Testis (tissue), 2 donors: ENCODE data around the gene KIT.

Experiments
- POLR2A ChIP-seq: fragments of 450-650 bp; IDR thresholded peaks from one replicate; pipeline ENCODE4 v1.6.1; 2017; ENCODE audit warnings: antibody characterized with exemption, mild to moderate bottlenecking, moderate library complexity
- TF ChIP-seq, protein P1 (sequence below), 3 experiments: fragments of 450-650 bp in 2 of 3; fragments of 200-600 bp in 1 of 3; sonication (generic) in 1 of 3; IDR thresholded peaks; one replicate each; pipeline ENCODE4 v1.5.1; 2016 to 2019; ENCODE audit warnings: antibody characterized with exemption in 3 of 3, mild to moderate bottlenecking in 2 of 3, moderate library complexity in 1 of 3

DNA sequence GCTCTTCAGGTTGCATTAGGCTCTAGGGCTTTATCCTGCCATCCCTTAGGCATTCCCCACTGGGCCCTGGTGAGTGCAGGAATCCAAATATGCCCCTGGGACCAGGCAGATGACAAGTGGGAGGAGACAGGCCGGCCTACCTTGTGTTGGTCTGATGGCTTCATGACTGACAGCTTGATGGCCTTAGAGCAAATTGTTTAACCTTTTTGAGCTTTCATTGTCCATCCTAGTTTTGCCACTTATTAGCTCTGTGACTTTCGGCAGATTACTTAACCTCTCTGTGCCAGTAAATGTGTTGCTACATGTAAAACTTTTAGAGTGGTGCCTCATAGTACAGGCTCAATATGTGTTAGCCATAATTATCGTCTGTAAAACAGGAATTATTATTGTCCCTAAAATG, 4.4 kb downstream of the KIT start:
- no peak for TF ChIP-seq POLR2A
- TF ChIP-seq, protein P1, sequence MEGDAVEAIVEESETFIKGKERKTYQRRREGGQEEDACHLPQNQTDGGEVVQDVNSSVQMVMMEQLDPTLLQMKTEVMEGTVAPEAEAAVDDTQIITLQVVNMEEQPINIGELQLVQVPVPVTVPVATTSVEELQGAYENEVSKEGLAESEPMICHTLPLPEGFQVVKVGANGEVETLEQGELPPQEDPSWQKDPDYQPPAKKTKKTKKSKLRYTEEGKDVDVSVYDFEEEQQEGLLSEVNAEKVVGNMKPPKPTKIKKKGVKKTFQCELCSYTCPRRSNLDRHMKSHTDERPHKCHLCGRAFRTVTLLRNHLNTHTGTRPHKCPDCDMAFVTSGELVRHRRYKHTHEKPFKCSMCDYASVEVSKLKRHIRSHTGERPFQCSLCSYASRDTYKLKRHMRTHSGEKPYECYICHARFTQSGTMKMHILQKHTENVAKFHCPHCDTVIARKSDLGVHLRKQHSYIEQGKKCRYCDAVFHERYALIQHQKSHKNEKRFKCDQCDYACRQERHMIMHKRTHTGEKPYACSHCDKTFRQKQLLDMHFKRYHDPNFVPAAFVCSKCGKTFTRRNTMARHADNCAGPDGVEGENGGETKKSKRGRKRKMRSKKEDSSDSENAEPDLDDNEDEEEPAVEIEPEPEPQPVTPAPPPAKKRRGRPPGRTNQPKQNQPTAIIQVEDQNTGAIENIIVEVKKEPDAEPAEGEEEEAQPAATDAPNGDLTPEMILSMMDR (IDR thresholded peaks at IDR 0.05), result no peak
